NOMO-1 treated with dmso at 0.1 percent for 144 hours (cell line): Measurements from ENCODE around the gene TJAP1.
"Not testable (repeated sequence)": the region's sequence is repeated elsewhere in the genome, so short reads cannot be mapped to it uniquely, and the experiment has no call there.

Source experiments
- DNase-seq: peaks from one replicate; lab custom pipeline; 2025; ENCODE audit not compliant: unreplicated experiment; lab: John Stamatoyannopoulos, UW

Gene TJAP1

DNA sequence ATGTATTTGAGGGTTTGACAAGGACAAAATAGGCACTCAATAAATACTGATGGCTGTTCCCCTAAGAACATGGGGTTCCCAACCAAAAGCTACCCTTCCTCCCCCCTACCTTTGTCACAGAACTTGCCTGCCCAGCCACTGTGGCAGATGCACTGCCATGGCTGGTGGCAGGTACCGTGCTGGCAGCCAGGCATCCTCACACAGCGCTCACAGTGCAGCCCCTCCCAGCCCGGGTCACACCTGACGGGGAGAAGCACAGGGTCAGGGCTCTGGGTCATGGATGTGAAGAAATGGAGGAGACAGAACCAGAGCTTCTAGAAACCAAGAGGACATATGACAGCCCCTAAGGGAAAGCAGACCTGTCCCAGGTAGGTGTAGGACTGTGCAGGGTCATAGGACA, 24.5 kb upstream of the TJAP1 start:
- no peak for DNase-seq

DNA sequence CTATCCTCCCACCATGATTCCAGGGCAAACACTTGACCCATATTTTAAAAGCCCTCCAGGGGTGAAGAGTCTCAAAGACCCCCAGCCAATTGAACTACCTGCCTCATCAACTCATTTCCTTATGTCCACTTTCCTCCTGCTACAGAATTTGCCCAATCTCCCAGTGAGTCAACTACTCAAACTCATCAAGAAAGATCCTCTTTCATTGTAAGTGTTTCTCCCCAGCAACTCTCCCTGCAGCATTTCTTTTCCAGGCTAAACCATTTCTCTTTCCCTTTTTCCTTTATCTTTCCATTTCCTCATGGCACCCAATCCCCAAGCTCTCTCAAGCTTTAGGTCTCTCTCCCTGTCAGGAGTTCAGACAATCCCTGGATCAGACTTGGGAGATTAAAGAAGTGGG, 23.5 kb upstream of the TJAP1 start:
- no peak for DNase-seq

DNA sequence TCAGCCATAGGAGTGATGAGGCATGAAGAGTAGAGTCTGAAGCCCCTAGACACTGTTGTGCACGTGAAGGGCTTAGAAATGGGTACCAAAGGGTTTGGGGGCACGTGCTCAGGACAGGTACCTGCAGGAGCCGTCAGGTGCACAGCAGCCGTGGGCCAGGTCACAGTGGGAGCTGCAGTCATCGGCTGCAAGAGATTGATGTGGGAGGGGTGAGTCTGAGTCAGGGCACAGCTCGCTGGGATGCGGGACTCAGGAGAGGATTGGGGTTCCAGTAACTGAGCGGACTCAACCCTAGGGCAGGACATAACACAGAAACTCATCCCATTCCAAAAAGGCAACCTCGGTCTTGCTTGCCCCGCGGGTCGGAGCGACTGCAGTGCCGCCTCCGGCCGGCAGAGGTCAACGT, 23.1 kb upstream of the TJAP1 start:
- peak; percentile 56 for DNase-seq

DNA sequence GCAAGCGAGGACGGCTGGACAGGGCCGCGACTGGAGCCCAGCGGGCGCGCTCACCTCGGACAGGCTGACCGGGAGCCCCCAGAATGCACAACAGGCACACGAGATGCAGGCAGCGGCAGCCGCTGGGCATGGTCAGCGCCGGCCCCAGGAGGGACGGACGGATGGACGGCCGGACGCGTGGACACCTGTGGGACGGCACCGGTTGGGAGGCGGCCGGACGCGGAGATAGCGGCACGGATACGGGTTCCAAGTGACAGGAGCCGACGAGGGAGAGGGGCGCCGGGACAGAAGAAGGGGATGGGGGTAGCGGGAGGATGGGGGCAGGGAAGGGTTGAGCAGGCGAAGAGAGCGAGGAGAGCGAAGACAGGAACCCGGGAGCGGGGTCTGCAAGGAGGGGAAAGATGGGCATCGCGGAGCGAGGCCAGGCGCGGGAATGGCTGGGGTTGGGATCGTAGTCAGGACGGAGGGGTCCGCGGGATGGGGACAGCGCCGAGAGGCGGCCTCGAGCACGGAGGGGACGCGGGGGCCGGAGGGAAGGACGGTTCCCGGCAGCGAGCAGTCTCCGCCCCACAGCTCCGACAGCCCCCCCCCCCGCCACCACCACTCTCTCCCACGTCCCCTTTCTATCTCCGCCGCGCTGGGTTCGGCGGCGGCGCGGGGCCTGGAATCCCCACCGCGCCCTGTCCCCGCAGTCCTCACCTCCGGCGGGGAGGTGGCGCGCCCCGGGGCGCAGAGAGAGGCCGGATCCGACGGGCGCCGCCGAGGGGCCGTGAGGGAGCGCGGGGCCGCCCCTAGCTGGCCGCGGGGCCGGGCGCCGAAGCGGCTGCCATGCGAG, 22.5 kb upstream of the TJAP1 start:
- peak; percentile 42 for DNase-seq

DNA sequence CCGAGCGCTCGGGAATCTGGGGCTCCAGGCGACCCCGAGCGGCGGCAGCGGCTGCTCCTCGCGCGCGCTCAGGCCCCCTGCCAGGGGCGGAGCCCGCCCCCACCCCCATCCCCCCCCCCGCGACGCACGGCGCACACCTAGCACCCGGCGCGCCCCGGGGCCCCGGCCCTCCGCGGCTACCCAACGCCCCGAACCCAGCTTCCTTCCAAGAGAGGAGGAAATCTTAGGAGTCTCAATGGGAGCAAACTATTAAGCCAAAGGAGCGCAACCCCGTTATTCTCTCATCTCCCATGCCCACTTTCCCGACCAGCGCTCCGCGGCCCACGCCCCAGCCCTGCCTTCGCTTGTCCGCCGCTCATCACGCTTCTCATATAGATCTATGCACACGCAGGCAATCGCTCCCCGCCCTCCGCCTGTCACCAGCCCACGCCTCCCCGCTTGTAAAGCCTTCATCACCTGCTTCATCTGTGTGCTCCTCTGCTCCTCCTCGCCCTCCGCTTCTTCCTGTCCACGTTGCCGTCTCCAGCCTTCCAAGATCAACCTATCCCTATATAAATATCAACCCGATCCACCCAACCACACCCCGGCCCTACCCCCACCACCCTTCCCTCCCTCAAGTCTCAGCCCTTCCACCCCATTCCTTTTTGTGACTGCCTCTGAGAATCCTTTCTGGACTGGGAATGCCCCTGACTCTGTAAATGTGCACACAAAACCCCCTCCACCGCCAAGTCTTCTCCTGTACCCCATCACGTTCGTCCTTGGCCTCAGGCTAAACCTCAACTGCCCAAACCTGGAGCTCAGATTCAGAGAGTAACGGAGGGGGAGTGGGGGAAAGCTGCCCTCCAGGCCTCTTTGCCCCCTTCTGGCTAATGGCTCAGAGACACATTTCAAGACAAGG, 21.6 kb upstream of the TJAP1 start, which contains the start of gene DLK2:
Gene DLK2, minus strand, starts transcription at position 18 of the 898 bp plus-strand sequence. CDS start 723 bp downstream, outside the sequence.
- no peak for DNase-seq

DNA sequence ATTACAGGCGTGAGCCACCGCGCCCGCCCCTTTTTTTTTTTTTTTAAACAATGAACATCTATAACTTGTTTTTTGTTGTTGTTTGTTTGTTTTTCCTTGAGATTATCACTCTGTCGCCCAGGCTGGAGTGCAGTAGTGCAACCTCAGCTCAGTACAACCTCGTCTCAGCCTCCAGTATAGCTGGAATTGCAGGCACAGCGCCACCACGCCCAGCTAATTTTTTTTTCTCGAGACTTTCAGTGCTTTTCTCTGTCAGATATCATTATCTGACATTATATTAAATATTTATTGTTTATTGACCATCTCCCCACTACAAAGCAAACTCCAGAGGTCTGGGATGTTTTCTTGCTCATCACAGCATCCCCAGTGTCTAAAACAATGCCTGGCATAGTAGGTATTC, 19.7 kb upstream of the TJAP1 start:
- DNase-seq = no peak

DNA sequence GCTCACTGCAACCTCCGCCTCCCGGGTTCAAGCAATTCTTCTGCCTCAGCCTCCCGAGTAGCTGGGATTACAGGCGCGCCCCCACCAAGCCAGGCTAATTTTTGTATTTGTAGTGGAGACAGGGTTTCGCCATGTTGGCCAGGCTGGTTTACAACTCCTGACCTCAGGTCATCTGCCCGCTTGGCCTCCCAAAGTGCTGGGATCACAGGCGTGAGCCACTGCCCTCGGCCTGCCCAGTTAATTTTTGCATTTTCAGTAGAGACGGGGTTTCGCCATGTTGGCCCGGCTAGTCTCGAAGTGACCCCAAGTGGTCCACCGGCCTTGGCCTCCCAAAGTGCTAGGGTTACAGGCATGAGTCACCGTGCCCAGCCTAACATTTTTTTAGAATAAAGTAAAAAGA, 19.2 kb upstream of the TJAP1 start:
- not testable (repeated sequence) for DNase-seq

DNA sequence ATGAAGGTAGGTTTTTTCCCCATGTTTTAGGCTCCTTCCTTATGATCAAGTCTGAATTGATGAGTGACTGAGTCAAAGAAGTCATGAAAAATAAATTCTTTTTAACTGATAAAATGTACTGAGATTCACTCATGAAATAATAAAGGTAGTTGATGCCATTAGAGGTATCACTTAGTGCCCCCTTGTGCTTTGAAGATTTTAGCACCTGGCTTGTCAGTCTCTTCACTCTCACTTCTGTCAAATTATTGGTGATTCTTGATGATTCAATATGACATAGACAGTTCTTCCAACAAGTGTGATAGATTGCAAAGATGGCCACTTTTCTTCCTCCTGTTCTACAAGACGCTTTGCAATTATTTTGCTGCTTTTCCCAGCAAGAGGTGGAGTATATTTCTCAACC, 17.8 kb upstream of the TJAP1 start:
- no peak for DNase-seq

DNA sequence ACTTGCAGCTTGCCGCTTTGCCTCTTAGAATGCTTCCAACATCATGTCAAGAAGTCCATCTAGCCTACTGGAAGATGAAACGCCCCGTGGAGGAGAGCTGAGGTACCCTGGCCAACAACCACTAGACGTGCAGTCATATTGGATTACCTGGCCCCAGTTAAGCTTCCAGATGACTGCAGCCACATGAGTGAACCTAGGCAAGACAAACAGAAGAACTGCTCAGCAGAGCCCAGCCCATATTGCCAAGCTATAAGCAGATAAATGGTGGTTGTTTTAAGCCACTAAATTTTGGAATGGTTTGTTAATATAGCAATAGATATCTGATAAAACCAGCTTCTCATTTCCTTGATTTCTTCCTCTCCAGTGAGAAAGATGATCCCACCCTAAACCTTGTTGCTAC, 17.3 kb upstream of the TJAP1 start:
- no peak for DNase-seq

DNA sequence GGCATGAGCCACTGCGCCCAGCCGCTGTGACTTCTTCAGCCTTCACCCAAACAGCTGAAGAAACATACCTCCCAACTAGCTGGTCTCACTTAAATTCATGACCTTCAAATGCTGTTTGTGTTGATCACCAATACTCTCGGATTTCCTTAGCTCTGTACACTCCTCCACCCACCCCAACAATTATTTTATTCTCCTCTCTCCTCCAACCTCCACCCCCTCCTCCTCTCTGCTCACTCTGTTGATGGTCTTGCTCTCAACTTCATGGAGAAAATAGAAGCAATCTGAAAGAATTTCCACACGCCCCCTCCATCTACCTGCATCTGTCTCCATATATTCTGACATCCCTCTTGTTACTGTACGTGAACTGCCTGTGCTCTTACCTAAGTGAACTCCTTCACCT, 15.4 kb upstream of the TJAP1 start:
- DNase-seq = no peak

DNA sequence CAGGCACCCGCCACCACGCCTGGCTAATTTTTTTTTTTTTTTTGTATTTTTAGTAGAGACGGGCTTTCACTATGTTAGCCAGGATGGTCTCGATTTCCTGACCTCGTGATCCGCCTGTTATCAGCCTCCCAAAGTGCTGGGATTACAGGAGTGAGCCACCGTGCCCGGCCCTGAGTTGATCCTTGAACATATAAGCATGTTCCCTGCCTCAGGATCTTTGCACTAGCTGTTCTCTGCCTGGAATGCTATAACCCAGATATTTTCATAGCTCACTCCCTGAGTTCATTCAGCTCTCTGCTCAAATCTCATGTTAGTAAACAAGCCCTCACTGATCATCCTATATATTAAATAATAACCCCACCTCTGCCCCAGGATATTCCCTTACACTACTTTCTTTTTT, 13.0 kb upstream of the TJAP1 start:
- no peak for DNase-seq

DNA sequence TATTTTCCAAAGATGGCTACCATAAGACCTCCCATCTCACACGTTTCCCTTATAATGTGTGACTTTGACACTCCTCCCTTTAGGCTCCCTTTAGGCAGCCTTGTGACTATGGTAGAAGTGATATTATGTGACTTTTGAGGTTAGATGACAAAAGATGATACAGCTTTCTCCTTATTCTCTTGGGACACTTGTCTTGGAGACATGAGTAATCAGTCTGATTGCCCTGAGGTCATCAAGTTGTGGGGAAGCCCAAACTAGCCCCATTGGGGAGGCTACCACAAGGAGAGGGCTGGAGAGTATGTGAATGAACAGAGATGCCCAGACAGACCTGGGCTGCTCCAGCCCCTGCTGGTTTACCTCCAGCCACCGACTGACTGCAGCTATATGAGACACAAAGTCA, 11.4 kb upstream of the TJAP1 start:
- no peak for DNase-seq

DNA sequence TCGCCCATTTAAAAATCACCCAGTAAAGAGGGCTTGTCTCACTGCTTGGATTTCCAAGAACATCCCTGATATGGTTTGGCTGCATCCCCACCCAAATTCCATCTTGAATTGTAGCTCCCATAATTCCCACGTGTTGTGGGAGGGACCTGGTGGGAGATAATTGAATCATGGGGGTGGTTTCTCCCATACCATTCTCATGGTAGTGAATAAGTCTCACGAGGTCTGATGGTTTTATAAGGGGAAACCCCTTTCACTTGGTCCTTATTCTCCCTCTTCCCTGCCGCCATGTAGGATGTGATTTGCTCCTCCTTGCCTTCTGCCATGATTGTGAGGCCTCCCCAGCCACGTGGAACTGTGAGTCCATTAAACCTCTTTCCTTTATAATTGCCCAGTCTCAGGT, 10.1 kb upstream of the TJAP1 start:
- DNase-seq = not testable (repeated sequence)

DNA sequence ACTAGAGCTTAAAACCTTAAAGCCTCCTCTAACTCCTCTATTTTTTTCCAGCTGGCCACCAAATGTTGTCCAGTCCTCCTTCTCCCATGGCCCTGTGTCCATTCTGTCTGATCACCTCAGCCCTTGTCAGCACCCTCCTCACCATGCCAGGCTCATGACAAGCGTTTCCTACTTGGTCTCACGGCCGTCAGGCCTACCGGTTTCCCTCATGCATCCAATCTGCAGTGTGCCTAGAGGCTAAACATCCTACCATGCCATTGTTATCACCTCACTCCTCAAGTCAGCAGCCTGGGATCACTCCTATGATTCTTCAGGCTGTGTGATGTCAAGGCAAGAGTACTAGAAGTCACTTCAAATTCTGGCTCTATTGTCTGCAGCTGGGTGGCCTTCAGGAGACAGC, 9.6 kb upstream of the TJAP1 start:
- no peak for DNase-seq

DNA sequence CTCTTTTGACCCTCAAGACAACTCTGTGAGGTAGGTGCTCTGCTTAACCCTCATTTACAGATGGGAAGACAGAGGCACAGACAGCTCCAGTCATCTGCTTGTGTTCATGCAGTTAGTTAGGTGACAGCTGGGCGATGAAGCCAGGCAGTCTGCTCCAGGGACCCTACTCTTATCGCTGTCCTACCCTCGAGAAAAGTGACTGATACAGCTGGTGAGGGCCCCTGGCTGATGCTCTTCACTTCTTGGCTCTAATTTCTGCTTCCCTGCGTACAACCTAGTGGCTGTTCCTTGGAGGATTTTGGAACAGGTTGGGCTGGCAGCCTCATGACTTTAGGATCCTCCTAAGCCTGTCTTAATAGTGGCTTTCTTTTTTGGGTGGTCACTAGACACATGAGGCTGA, 9.1 kb upstream of the TJAP1 start:
- DNase-seq = no peak

DNA sequence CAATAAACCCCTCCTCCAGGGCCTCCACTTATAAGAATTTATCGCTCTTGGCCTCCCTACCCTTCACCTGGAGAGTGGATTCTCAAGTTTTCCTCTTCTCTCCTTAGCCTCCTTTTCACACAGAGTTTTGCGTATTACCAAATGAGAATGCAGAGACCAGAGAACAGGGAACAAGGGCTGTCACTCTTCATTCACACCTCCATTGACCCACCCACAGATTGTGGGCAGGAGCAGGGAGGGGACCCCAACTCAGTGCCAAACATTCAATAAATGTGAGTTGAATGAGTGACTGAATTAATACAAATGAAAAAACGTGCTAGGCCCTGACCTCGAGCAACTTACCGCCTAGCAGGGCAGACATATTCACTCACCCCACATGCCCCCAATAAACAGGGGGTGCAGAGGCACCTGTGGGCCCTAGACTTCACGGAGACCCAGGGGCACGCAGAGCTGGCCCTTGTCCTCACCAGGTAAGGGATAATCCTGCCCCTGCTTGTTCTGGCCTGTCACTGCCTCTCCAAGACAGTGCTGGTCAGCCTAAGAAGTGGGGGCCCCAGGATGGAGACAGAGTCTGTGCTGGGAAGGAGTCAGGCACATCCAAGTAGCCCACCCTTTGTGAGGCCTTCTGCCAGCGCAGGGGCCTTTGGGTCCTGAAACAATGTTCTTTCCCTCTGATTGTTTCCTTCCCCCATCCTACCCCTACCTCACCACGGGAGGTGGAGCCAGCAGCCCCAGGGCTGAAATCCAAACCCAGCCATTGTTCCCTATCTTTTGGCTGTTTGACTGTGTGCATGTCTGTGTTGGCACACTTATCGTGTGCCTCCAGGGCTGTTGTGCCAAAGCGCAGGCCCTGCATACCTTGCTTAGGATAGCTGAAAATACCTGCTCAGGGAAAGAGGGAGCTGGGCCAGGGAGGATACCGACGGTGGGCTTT, 8.4 kb upstream of the TJAP1 start:
- DNase-seq = no peak

DNA sequence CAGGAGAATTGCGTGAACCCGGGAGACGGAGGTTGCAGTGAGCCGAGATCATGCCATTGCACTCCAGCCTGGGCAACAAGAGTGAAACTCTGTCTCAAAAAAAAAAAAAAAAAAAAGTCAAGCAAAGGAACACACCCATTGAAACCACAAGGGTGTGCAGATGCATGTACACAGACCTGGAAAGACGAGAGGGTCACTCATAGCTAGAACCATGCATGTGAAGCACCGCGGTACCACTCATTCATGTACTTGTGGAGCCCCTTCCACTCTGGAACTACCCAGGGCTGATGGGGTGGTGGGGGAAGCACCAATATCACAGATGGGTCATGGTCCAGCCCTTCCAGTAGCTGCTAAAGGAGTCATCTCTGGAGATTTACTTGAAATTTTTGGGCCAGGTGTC, 7.4 kb upstream of the TJAP1 start:
- no peak for DNase-seq

DNA sequence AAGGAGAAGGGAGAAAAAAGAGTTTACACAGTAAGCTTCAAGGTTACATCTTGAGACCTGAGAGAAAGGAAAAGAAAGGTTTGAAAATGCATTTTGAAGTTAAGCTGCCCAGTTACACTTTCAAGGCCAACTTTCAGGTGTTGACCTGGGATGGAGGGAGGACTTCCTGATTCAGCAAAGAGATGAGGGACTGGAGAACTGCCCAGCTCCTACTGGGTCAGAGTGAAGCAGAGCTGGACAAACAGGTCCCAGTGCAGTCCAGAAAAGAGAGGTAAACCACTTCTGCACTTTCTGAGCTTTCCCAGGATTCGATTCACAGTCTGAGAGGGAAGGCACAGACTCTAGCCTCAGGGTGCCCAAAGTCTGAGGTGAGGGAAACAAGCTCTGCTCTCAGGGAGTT, 6.0 kb upstream of the TJAP1 start:
- DNase-seq = no peak

DNA sequence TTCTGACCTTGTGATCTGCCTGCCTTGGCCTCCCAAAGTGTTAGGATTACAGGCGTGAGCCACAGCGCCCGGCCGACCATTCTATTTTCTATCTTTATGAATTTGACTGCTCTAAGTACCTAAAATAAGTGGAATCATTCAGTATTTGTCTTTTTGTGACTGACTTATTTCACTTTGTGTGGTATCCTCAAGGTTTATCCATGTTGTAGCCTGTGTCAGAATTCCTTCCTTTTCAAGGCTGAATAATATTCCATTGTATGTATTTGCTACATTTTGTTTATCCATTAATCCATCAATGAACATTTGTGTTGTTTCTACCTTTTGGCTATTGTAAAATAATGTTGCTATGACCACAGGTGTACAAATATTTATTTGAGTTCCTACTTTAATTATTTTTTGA, 4.9 kb upstream of the TJAP1 start:
- no peak for DNase-seq

DNA sequence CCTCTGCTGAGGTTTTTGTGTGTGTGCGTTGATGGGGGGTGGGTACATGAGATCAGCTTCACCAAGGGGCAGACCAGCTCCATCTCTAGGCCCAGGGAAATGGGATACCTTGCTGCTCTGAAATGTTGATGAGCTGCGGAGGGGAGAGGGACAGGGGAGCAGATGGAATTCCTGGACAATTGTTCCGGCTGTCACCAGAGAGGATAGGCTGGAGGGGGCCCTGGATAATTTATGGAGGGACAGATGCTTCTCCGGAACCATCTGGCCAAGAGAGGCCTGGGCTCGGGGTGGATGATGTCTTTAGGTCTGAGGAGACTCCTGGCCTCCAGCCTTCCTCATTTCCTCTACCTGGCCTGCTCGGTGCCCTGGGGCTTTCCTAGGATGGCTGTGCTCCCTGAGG, 1.9 kb upstream of the TJAP1 start:
- no peak for DNase-seq

DNA sequence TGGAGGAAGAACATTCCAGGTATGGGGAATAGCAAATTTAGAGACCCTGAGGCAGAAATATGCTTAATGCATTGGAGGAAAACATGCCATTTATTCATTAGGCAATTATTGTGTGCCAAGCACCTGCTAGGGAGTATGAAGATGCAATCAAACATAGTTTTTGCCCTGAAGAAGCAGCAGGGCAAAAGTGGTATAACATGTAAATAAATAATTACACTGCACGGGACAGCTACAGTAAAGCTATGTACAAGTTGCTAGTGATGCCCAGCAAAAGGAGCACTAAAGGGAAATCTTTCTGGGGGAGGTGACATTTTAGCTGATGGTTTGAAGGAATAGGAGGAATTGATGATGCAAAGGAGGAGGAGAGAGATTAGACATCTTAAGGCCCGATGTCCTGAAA, 624 bp upstream of the TJAP1 start:
- DNase-seq = no peak
